ENCODE data around the gene ADAMTS20. TPM values are rescaled to one million over a fixed set of nuclear protein-coding genes. Genes with fewer than 3 reads are reported as not detected.

Gene ADAMTS20, protein sequence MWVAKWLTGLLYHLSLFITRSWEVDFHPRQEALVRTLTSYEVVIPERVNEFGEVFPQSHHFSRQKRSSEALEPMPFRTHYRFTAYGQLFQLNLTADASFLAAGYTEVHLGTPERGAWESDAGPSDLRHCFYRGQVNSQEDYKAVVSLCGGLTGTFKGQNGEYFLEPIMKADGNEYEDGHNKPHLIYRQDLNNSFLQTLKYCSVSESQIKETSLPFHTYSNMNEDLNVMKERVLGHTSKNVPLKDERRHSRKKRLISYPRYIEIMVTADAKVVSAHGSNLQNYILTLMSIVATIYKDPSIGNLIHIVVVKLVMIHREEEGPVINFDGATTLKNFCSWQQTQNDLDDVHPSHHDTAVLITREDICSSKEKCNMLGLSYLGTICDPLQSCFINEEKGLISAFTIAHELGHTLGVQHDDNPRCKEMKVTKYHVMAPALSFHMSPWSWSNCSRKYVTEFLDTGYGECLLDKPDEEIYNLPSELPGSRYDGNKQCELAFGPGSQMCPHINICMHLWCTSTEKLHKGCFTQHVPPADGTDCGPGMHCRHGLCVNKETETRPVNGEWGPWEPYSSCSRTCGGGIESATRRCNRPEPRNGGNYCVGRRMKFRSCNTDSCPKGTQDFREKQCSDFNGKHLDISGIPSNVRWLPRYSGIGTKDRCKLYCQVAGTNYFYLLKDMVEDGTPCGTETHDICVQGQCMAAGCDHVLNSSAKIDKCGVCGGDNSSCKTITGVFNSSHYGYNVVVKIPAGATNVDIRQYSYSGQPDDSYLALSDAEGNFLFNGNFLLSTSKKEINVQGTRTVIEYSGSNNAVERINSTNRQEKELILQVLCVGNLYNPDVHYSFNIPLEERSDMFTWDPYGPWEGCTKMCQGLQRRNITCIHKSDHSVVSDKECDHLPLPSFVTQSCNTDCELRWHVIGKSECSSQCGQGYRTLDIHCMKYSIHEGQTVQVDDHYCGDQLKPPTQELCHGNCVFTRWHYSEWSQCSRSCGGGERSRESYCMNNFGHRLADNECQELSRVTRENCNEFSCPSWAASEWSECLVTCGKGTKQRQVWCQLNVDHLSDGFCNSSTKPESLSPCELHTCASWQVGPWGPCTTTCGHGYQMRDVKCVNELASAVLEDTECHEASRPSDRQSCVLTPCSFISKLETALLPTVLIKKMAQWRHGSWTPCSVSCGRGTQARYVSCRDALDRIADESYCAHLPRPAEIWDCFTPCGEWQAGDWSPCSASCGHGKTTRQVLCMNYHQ (N-terminal part only)
- total RNA-seq (1.0 TPM), polyA plus RNA-seq (not detected)

- no peaks in the 10 kb centered on the region for H3K36me3 ChIP-seq (ENCODE audit: insufficient read depth)
- H3K4me1 ChIP-seq (ENCODE audit: insufficient read depth) = no peaks in the 10 kb centered on the region
- 1% methylated on average over 51 of the region's 51 CpGs for WGBS
- no peak within 1 kb of the TSS for H3K4me3 ChIP-seq (ENCODE audit: low read depth, low read length)
- peak; percentile 10 for DNase-seq (ENCODE audit: extremely low spot score)
- no peak within 1 kb of the TSS for H3K27ac ChIP-seq (ENCODE audit: low read depth)
Measured at GRCh38 chr12:43551971-43552559, at the start of gene ADAMTS20. Gene ADAMTS20, minus strand, starts transcription at chr12:43552203. Its CDS starts 282 bp downstream, at chr12:43551921.

DNA sequence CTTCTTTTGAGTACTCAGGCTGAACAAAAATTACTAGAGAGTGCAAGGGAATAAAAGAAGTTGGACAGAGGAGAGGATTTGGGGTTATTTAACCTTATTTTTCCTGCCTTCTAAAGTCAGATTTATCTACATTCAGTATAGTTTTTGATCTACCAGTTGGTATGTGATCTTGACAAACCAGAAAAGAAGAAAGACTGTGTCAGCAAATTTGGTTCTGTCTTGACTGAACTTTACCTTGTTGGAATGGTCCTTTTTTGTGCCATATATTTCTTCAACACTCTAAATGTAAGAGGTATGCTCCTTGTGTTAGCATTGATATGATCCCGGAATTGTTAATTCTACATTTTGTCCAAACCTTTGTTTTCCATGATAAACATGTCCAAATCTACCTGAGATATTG lies 47.7 kb upstream of the ADAMTS20 start:
- no peak for DNase-seq (ENCODE audit: extremely low spot score)
- H3K4me1 ChIP-seq (ENCODE audit: insufficient read depth) = no peaks in the 10 kb centered on the region
- 93% methylated on average over 1 of the region's 1 CpG for WGBS
- no peaks in the 10 kb centered on the region for H3K36me3 ChIP-seq (ENCODE audit: insufficient read depth)
- no peak overlapping the region for H3K4me3 ChIP-seq (ENCODE audit: low read depth, low read length)
- H3K27ac ChIP-seq (ENCODE audit: low read depth) = no peak overlapping the region

GRCh38 chr12:43599066-43599465 lies 47.1 kb upstream of the ADAMTS20 start:
- no peaks in the 10 kb centered on the region for H3K36me3 ChIP-seq (ENCODE audit: insufficient read depth)
- no peaks in the 10 kb centered on the region for H3K4me1 ChIP-seq (ENCODE audit: insufficient read depth)
- no peak overlapping the region for H3K27ac ChIP-seq (ENCODE audit: low read depth)
- 87% methylated on average over 3 of the region's 3 CpGs for WGBS
- no peak for DNase-seq (ENCODE audit: extremely low spot score)
- no peak overlapping the region for H3K4me3 ChIP-seq (ENCODE audit: low read depth, low read length)

- no peak for DNase-seq (ENCODE audit: extremely low spot score)
- 69% methylated on average over 1 of the region's 1 CpG for WGBS
Measured at GRCh38 chr12:43590307-43590706, 38.3 kb upstream of the ADAMTS20 start.

GRCh38 chr12:43586646-43587245 lies 34.7 kb upstream of the ADAMTS20 start:
- Histone ChIP-seq H3K4me1 (ENCODE audit: insufficient read depth) (no peaks in the 10 kb centered on the region), H3K4me3 (ENCODE audit: low read depth, low read length) (no peak overlapping the region), H3K27ac (ENCODE audit: low read depth) (no peak overlapping the region), H3K36me3 (ENCODE audit: insufficient read depth) (no peaks in the 10 kb centered on the region)
- WGBS = 81% methylated on average over 7 of the region's 7 CpGs
- no peak for DNase-seq (ENCODE audit: extremely low spot score)

More at GRCh38 chr12:43590307-43590706, 38.3 kb upstream of the ADAMTS20 start:
- no peak overlapping the region for H3K27ac ChIP-seq (ENCODE audit: low read depth)
- H3K4me3 ChIP-seq (ENCODE audit: low read depth, low read length) = no peak overlapping the region
- no peaks in the 10 kb centered on the region for H3K4me1 ChIP-seq (ENCODE audit: insufficient read depth)
- H3K36me3 ChIP-seq (ENCODE audit: insufficient read depth) = no peaks in the 10 kb centered on the region

- WGBS = 64% methylated on average over 2 of the region's 2 CpGs
- no peak overlapping the region for H3K27ac ChIP-seq (ENCODE audit: low read depth)
Measured at GRCh38 chr12:43585676-43586075, 33.7 kb upstream of the ADAMTS20 start.

DNA sequence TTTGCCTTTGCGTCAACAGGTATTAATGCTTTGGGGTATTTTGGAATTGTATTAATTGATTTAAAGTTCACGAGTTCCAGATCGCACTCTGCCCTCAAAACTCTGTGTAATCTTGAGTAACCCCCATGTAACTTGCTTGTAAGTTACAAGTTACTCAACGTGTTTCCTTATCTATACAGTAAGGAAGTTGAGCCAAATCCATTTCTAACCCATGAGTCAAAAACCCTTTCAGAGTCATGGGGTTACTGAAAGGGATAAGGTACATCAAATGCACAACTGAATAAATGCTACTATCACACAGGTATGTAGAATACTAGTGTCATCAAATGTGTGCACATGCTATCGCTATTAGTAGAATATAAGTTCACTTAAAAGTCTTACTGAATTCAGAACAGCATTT lies 28.6 kb upstream of the ADAMTS20 start:
- WGBS = 74% methylated on average over 5 of the region's 5 CpGs
- H3K36me3 ChIP-seq (ENCODE audit: insufficient read depth) = no peaks in the 10 kb centered on the region
- peaks cover 2% of the 10 kb centered on the region for H3K4me1 ChIP-seq (ENCODE audit: insufficient read depth)
- DNase-seq (ENCODE audit: extremely low spot score) = no peak
- H3K27ac ChIP-seq (ENCODE audit: low read depth) = no peak overlapping the region
- no peak overlapping the region for H3K4me3 ChIP-seq (ENCODE audit: low read depth, low read length)

More at GRCh38 chr12:43585676-43586075, 33.7 kb upstream of the ADAMTS20 start:
- no peaks in the 10 kb centered on the region for H3K4me1 ChIP-seq (ENCODE audit: insufficient read depth)
- H3K4me3 ChIP-seq (ENCODE audit: low read depth, low read length) = no peak overlapping the region
- no peak for DNase-seq (ENCODE audit: extremely low spot score)
- H3K36me3 ChIP-seq (ENCODE audit: insufficient read depth) = no peaks in the 10 kb centered on the region

DNA sequence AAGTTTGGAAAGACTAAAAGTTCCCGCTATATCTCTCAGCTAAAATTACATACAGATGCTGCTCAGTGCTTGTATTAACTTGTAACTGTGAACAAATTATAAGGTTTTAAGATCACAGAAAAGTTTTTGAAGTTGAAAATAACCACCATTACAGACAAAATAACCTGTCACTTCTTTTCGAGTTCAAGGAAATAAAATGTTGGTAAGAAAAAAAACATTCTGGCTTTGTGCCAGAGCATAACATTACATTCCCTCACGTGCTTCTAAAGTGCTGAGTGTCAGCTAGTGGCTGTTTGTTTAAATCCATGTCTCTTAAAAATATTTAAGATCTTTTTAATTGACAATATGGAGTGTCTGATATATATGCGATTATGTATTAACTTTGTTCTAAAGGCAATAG lies 27.2 kb upstream of the ADAMTS20 start:
- Histone ChIP-seq H3K4me1 (ENCODE audit: insufficient read depth) (peaks cover 2% of the 10 kb centered on the region), H3K36me3 (ENCODE audit: insufficient read depth) (no peaks in the 10 kb centered on the region), H3K27ac (ENCODE audit: low read depth) (no peak overlapping the region), H3K4me3 (ENCODE audit: low read depth, low read length) (no peak overlapping the region)
- 24% methylated on average over 4 of the region's 4 CpGs for WGBS
- DNase-seq (ENCODE audit: extremely low spot score) = peak; percentile 10

DNA sequence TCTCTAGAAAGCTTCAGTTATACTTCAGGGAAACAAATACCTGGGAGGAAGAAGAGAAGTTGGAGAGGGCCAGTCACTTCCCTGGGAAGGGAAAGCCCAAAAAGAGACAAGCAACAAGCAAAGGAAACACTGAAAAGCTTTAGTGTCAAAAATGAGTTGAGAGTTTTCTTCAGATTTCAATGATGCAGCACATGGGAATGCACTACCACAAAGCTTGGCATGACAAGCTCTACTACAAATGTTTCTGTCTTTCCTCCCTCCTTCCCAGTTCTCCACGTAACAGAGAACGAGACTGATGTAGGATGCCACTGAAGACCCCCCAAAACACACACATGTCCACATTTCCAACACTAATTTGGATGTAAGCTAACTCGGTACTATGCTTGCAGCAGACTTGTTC lies 26.8 kb upstream of the ADAMTS20 start:
- H3K27ac ChIP-seq (ENCODE audit: low read depth) = no peak overlapping the region
- 21% methylated on average over 3 of the region's 3 CpGs for WGBS
- no peak overlapping the region for H3K4me3 ChIP-seq (ENCODE audit: low read depth, low read length)
- peaks cover 2% of the 10 kb centered on the region for H3K4me1 ChIP-seq (ENCODE audit: insufficient read depth)
- no peaks in the 10 kb centered on the region for H3K36me3 ChIP-seq (ENCODE audit: insufficient read depth)
- no peak for DNase-seq (ENCODE audit: extremely low spot score)

GRCh38 chr12:43577381-43577780 lies 25.4 kb upstream of the ADAMTS20 start:
- H3K27ac ChIP-seq (ENCODE audit: low read depth) = no peak overlapping the region
- H3K36me3 ChIP-seq (ENCODE audit: insufficient read depth) = no peaks in the 10 kb centered on the region
- peaks cover 2% of the 10 kb centered on the region for H3K4me1 ChIP-seq (ENCODE audit: insufficient read depth)
- 17% methylated on average over 3 of the region's 3 CpGs for whole genome bisulfite sequencing
- no peak for DNase-seq (ENCODE audit: extremely low spot score)
- H3K4me3 ChIP-seq (ENCODE audit: low read depth, low read length) = no peak overlapping the region

DNA sequence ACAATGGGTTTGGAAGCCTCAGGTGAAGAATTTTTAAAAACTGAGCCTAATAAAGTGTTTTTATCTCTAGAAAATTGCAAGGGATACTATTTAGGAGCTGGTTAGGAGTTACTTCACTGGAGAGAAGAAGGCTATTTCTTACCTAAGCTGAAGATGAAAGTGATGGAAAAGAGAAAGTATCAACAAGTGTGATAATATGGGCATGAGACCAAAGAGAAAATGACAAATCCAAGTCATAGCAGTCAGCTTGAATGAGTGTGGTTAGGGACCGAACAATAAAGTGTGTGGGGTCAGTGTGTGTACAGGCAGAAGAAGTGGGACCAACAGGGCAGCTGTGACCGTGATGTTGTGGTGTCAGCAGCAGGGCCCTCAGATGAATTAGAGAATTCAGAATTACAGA lies 24.2 kb upstream of the ADAMTS20 start:
- Histone ChIP-seq H3K4me1 (ENCODE audit: insufficient read depth) (peaks cover 2% of the 10 kb centered on the region), H3K27ac (ENCODE audit: low read depth) (no peak overlapping the region), H3K4me3 (ENCODE audit: low read depth, low read length) (no peak overlapping the region), H3K36me3 (ENCODE audit: insufficient read depth) (no peaks in the 10 kb centered on the region)
- WGBS = 83% methylated on average over 2 of the region's 2 CpGs
- no peak for DNase-seq (ENCODE audit: extremely low spot score)

GRCh38 chr12:43571885-43572284 lies 19.9 kb upstream of the ADAMTS20 start:
- no peak overlapping the region for H3K27ac ChIP-seq (ENCODE audit: low read depth)
- H3K36me3 ChIP-seq (ENCODE audit: insufficient read depth) = no peaks in the 10 kb centered on the region
- 54% methylated on average over 27 of the region's 27 CpGs for WGBS
- no peak overlapping the region for H3K4me3 ChIP-seq (ENCODE audit: low read depth, low read length)
- no peaks in the 10 kb centered on the region for H3K4me1 ChIP-seq (ENCODE audit: insufficient read depth)
- no peak for DNase-seq (ENCODE audit: extremely low spot score)

DNA sequence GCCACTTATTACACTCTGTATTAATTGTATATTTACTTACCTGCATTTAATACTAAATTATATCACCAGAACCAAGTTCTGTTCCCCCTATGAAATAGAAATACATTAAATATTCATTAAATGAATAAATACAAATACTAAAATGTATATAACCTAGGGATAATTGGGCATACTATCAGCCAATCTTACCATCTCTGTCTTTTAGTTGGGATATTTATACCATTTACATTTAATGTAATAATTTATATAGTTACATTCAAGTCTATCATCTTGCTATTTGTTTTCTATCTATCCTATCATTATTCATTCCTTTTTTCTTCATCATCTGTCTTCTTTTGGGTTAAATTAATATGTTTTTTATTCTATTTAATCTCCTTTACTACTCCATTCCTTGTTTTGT lies 4.1 kb upstream of the ADAMTS20 start:
- DNase-seq (ENCODE audit: extremely low spot score) = no peak
- Histone ChIP-seq H3K4me1 (ENCODE audit: insufficient read depth) (no peaks in the 10 kb centered on the region), H3K36me3 (ENCODE audit: insufficient read depth) (no peaks in the 10 kb centered on the region), H3K27ac (ENCODE audit: low read depth) (no peak overlapping the region), H3K4me3 (ENCODE audit: low read depth, low read length) (no peak overlapping the region)
